Measurements from ENCODE around the gene BET1L. TPM values are rescaled to one million over a fixed set of nuclear protein-coding genes. Genes with fewer than 3 reads are reported as not detected.

Gene BET1L
- total and polyA plus RNA-seq, 10 of the 15 experiments (the other 5 are each of a cell fraction or from before 2014, with no cell fraction given): 6.7 to 55.4 (median 39.7) TPM

GRCh38 chr11:207208-207862 is at the start of gene BET1L, which contains the start of gene RIC8A (continued):
- TF ChIP-seq ZBTB11 (CRISPR knock-in tag; IDR thresholded peaks at IDR 0.05): peak; percentile 80
- no peak for TF ChIP-seq PAX8 (IDR thresholded peaks at IDR 0.05)
- TF ChIP-seq ZNF384 (IDR thresholded peaks at IDR 0.05; ENCODE audit: borderline replicate concordance, low read depth, low read length): peak; percentile 13; the same call in 1 of the 2 replicates
- TF ChIP-seq STAT1 (conservative IDR thresholded peaks at IDR 0.05): peak; percentile 88; the same call in 1 of the 2 replicates
- peak; percentile 90 for TF ChIP-seq GABPA (IDR thresholded peaks at IDR 0.05; ENCODE audit: low read depth)
- 0 out of 2 replicates have a peak, but pooled peaks have one; percentile 46 for TF ChIP-seq BACH1 (IDR thresholded peaks at IDR 0.05; ENCODE audit: borderline replicate concordance)
- no peak for TF ChIP-seq SKIL (IDR thresholded peaks at IDR 0.05; ENCODE audit: low read depth, poor library complexity, severe bottlenecking)
- TF ChIP-seq ZNF217 (IDR thresholded peaks at IDR 0.05): no peak
- no peak; the same call in 1 of the 2 replicates for TF ChIP-seq ZSCAN29 (IDR thresholded peaks at IDR 0.05)
- TF ChIP-seq MYB (IDR thresholded peaks at IDR 0.05; ENCODE audit: borderline replicate concordance, low read depth, low read length): no peak
- no peak for TF ChIP-seq CHD1 (IDR thresholded peaks at IDR 0.05; ENCODE audit: low read depth, low read length)
- TF ChIP-seq ZNF592 (IDR thresholded peaks at IDR 0.05): no peak
- no peak for TF ChIP-seq HSF1 (IDR thresholded peaks at IDR 0.05; ENCODE audit: low read depth, low read length)
- no peak for TF ChIP-seq USF1 (IDR thresholded peaks at IDR 0.05; ENCODE audit: borderline replicate concordance, extremely low read length, insufficient read depth, low read depth, low read length)

Measured in GM12878 (cell line).